Measurements from ENCODE around the gene AGAP1.

The AGAP1 gene

DNA sequence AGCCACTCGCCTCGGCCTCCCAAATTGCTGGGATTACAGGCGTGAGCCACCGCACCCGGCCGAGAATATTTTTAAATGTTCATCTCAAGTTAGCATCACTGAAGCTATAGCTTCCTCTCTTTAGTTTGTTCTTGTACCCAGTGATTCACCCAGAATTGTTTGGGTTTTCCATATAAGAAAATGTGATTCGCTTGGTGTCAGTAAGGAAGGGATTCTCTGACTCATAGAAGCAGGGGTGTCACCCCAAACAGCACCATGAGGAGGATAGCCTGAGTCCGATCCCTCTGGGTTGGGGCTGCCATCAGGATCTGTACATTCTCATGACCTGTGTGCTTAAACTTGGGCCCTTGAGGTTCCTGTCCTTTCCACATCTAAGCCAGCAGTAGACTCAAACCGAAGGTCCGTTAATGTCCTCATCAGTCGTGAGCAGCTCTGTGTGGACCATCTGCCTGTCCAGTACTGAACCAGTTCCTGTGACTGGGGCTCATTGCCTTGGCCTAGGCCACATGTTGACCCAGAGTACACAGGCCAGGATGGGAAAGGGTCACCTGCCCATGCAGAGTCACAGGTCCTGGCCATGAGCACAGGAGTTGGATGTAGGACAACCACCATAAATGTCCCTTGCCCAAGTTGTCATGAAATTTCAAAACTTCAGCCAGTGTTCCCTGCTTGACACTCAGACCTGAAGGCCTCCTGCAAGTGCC lies 362.5 kb downstream of the AGAP1 start:
- DNase-seq: no peak

- DNase-seq: no peak
Measured at GRCh38 chr2:235857598-235857997, 363.8 kb downstream of the AGAP1 start.

DNA sequence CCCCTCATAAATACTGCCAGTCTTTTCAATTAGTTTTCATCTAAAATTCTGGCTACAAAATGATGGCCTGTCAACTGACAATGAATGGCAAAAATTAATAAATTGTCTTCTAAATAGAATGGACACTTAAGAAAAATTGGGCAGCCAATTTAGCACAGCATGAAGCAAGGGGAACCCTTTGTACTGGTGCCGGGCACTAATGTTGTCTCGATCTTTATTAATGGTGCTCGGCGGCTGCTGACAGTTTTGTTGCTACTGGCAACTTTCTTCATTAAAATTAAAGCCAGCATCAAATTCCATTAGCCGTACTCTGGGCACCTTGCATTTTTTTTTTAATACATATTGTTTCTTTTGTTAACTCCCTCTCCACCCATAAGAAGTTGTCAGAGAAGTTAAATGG lies 365.0 kb downstream of the AGAP1 start:
- no peak for DNase-seq

GRCh38 chr2:235859651-235860050 lies 365.8 kb downstream of the AGAP1 start:
- no peak for DNase-seq

DNA sequence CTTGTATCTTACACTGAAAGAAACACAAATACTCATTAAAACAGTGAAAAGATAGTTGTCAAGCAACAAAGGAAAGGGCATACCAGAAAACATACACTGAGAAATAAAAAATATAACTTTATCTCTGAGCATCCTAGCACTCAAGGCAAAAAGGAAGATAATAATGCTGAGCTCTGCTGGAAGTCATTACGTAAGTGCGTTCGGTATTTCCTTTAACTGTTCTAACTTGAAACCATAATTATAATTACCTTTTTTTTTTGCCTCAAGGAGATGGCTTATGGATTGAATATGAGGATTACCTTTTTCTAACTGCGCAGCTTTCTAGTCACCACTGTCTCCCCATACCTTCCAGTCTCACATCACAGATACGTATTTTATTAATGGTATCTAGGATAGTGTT lies 366.3 kb downstream of the AGAP1 start:
- no peak for DNase-seq

GRCh38 chr2:235860871-235861270 lies 367.0 kb downstream of the AGAP1 start:
- no peak for DNase-seq

DNA sequence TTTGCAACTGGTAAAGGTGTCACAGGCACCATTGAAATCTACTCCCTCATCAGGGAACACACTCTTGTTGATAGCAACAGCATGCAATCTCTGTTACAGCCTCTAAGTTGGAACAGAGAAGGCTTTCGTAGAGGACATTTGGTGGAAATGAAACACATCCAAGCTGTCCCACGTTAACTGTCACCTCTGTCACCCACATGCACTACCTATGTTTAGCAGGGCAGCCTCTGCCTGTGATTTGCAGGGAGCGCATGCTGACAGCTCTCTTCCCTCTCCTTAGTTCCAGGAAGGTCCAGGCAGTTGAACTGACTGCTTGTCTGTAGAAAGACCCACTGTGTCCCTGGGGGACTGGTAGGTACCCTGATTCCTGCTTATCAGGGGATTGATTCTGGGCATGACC lies 367.5 kb downstream of the AGAP1 start:
- no peak for DNase-seq

- DNase-seq: no peak
Measured at GRCh38 chr2:235863414-235863813, 369.6 kb downstream of the AGAP1 start.

DNA sequence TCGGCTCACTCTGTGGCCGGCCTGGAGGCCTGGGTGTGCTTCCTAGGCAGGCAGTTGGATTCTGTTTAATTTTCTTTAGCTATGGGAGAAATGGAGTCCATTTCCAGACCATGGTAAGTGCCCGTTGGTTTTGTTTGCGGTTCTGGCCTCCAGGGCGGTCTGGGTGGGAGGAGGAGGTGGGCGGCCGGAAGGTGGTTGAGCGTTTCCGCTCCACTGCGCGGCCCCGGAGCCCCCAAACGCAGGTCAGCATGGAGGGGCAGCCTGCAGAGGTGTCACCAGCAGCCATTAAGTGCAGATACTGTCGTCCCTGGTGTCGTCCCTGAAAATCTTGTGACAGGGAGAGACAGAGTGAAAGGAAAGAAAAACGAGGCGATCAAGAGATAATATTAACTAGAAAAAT lies 370.5 kb downstream of the AGAP1 start:
- no peak for DNase-seq

- no peak for DNase-seq
Measured at GRCh38 chr2:235864733-235865515, 371.1 kb downstream of the AGAP1 start.

DNA sequence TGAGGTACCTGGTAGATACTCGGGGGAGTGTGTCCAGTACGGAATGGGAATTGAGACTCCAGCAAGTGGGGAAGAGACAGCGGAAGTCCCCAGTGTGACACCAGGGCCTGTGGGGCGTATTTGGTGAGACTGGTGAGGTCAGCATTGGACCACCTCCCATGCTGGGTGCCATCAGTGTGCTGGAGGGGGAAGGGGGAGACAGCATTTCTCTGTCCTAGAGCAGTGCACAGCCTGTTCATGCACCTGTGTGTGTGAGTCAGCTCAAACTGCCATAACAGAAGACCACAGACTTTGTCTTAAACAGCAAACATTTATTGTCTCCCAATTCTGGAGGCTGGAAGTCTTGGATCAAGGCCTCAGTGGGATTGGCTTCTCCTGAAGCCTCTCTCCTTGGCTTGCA lies 372.5 kb downstream of the AGAP1 start:
- no peak for DNase-seq

- no peak for DNase-seq
Measured at GRCh38 chr2:235868224-235868623, 374.4 kb downstream of the AGAP1 start.

DNA sequence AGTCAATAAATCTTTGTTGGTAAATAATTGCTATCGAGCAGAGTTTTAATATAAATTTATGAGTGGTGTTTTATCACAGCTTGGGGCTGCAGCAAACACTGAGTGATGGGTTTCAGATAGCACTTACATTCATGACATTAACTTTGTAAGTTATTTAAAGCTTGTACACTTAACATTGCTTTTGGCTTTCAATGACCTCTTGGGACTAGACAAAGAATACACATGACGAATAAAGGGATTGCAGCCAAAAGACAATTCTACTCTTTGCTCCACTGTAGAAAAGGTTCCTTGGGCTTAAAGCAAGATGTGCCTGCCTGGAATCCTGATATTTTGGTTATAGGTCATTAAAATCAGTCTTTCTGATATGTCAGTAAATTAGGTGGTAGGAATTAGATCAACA lies 374.8 kb downstream of the AGAP1 start:
- no peak for DNase-seq

DNA sequence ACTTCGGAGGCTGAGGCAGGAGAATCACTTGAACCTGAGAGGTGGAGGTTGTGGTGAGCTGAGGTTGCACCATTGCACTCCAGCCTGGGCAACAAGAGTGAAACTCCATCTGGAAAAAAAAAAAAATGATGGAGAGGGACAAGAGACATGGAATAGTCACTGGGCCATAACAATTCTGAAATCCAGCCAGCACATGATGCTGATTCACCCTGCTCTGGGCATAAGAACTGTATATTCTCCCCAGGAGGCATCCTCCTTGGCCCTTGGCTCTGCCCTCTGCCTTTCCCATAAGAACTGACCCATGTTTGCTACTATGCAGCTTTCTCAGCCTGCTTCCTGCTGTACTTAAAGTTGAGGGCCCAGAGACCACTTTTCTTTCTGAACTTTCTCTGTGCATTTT lies 376.7 kb downstream of the AGAP1 start:
- no peak for DNase-seq

GRCh38 chr2:235876099-235876679 lies 382.3 kb downstream of the AGAP1 start:
- no peak for DNase-seq

GRCh38 chr2:235877275-235877802 lies 383.5 kb downstream of the AGAP1 start:
- no peak for DNase-seq

- DNase-seq: no peak
Measured at GRCh38 chr2:235879116-235879515, 385.3 kb downstream of the AGAP1 start.

GRCh38 chr2:235883675-235884074 lies 389.8 kb downstream of the AGAP1 start:
- DNase-seq: no peak

DNA sequence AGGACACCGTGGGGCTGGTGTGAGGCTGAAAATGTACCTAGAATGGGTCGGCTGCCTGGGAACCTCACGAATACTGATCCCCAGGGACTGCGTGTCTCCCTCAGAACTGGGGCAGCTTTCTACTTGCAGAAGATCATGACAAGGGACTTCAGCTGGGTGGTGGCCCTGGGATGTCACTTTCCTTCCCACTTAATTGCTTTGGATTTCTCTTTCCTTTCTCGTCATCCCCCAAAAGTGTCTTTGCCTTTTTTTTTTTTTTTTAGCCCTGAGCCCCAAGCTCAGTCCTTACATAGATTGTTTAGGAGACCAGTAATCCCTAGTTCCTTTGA lies 395.4 kb downstream of the AGAP1 start:
- DNase-seq: no peak

DNA sequence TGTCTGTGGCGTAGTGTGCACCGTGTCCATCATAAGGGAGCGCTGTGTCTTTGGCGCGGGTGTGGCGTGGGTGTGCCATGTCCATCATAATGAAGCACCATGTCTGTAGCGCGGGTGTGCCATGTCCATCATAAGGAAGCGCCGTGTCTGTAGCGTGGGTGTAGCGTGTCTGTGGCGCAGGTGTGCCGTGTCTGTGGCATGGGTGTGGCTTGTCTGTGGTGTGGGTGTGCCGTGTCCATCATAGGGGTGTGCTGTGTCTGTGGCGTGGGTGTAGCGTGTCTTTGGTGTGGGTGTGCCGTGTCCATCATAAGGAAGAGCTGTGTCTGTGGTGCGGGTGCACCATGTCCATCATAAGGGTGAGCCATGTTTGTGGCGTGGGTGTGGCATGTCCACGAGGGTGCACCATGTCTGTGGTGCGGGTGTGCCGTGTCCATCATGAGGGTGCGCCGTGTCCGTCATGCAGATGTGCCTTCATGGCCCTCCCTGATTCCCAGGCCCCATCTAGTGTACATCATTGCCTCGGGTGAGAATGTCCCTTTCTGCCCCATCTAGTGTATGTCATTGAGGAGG lies 399.4 kb downstream of the AGAP1 start:
- DNase-seq: no peak

- DNase-seq: no peak
Measured at GRCh38 chr2:235894839-235895238, 401.0 kb downstream of the AGAP1 start.

GRCh38 chr2:235896061-235896460 lies 402.2 kb downstream of the AGAP1 start:
- no peak for DNase-seq

DNA sequence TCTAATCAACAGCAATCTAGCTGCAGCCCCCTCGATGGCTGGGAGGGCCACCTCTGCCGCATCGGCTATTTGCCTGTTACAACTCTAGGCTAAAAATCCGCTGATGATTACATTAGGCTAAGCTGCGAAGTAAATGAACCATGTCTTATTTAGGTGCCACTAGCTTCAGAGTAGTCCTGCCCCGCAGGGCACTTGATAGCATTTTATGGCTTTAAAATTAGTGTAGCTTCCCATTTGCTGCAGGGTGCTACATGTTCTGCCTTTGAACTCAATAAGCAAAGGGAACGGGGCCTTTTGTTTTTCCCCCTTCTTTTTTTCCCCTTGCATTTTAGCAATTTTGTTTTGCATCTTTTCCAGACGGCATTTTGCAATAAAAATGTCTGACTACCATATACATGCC lies 404.1 kb downstream of the AGAP1 start:
- no peak for DNase-seq

DNA sequence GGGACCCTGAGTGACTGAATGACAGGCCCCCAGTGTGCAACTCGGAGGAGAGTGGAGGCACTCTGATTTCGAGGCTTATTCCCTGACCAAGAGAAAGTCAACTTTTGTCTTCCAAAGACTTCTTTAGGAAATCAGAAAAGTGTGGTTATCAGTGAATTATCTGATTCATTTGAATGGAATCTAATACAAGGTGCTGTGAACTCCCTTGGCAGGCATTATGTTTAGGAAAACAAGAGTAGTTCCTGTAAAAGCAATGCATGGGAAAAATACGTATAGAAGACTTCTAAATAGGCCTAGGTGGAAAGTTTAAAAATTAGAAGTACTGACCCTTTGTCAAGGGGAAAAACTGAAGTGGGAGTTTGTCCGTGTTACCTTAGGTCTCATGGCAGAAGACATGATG lies 404.9 kb downstream of the AGAP1 start:
- DNase-seq: no peak
